GM12878 (cell line): ENCODE data around the gene ADGRG4.

Source experiments
- ATF2 ChIP-seq: IDR thresholded peaks from 2 replicates; pipeline ENCODE4 v1.6.1; 2012; ENCODE audit warnings: low read length, inconsistent platforms
- CTCF ChIP-seq, 3 experiments: IDR thresholded peaks in 2 of 3; conservative IDR thresholded peaks in 1 of 3; 2 replicates each; pipeline ENCODE4 v1.5.1; 2011; ENCODE audit warnings: low read depth in 3 of 3, low read length in 3 of 3, mild to moderate bottlenecking in 3 of 3, control low read depth in 2 of 3, moderate library complexity in 2 of 3, inconsistent platforms in 1 of 3, mixed read lengths in 1 of 3; ENCODE audit not compliant: control insufficient read depth in 2 of 3, insufficient read depth in 1 of 3; ENCODE audit errors: extremely low read depth in 1 of 3
- GABPA ChIP-seq: IDR thresholded peaks from 2 replicates; pipeline ENCODE4 v1.6.1; 2014; ENCODE audit warnings: antibody characterized with exemption, low read depth, mild to moderate bottlenecking, inconsistent platforms
- IRF4 ChIP-seq: IDR thresholded peaks from 2 replicates; pipeline ENCODE4 v1.6.1; 2011; ENCODE audit warnings: low read depth, low read length
- MTA3 ChIP-seq: IDR thresholded peaks from 2 replicates; pipeline ENCODE4 v1.6.1; 2012; ENCODE audit warnings: low read length, inconsistent platforms, borderline replicate concordance
- MYC ChIP-seq: IDR thresholded peaks from 2 replicates; pipeline ENCODE4 v1.6.1; 2011; ENCODE audit warnings: mild to moderate bottlenecking, low read length, moderate library complexity, inconsistent platforms; ENCODE audit not compliant: insufficient read depth, insufficient replicate concordance, insufficient read length, severe bottlenecking
- POLR2A ChIP-seq: IDR thresholded peaks from 2 replicates; pipeline ENCODE4 v1.6.1; 2011; ENCODE audit warnings: low read depth, mild to moderate bottlenecking, low read length
- RAD21 ChIP-seq: IDR thresholded peaks from 2 replicates; pipeline ENCODE4 v1.6.1; 2011; ENCODE audit warnings: mild to moderate bottlenecking, low read depth, low read length, moderate library complexity; ENCODE audit not compliant: insufficient read depth
- RCOR1 ChIP-seq: conservative IDR thresholded peaks from 2 replicates; pipeline ENCODE4 v1.6.1; 2012; ENCODE audit warnings: low read depth, low read length, improper control_type of control experiment
- SRF ChIP-seq, 2 experiments: IDR thresholded peaks; 2 replicates each; pipeline ENCODE4 v1.6.1; 2011; ENCODE audit warnings: low read depth in 2 of 2, low read length in 2 of 2, mild to moderate bottlenecking in 1 of 2, moderate library complexity in 1 of 2
- STAT3 ChIP-seq: IDR thresholded peaks from 2 replicates; pipeline ENCODE4 v1.6.1; 2011; ENCODE audit warnings: low read depth, low read length, improper control_type of control experiment
- YBX1 ChIP-seq: fragments of 450-650 bp; IDR thresholded peaks from 2 replicates; pipeline ENCODE4 v1.6.1; 2016; ENCODE audit warnings: antibody characterized with exemption

- TF ChIP-seq IRF4 (no peak), SRF (IDR thresholded peaks at IDR 0.05; ENCODE audit: low read depth in 2 of 2, low read length in 2 of 2) (no peak), STAT3 (no peak), MYC (no peak), CTCF (IDR thresholded peaks at IDR 0.05 in 2 of 3, conservative IDR thresholded peaks at IDR 0.05 in 1 of 3; ENCODE audit: control insufficient read depth in 2 of 3, extremely low read depth in 1 of 3, insufficient read depth in 1 of 3, low read depth in 3 of 3, low read length in 3 of 3) (no peak), ATF2 (no peak), GABPA (no peak), POLR2A (no peak), RCOR1 (no peak), MTA3 (no peak), YBX1 (no peak), RAD21 (no peak)
Measured at GRCh38 chrX:136390921-136391320, 90.2 kb downstream of the ADGRG4 start.
